HepG2 (cell line): Measurements from ENCODE around the gene NDUFB8. TPM values are rescaled to one million over a fixed set of nuclear protein-coding genes. Genes with fewer than 3 reads are reported as not detected.
A peak's percentile ranks its signal among the peaks of the same experiment; 100 is the strongest.

Source experiments
- AGO1 ChIP-seq: fragments of 200-400 bp; formaldehyde crosslinking; IDR thresholded peaks from 2 replicates; pipeline ENCODE4 v1.6.1; 2017; ENCODE audit warnings: mild to moderate bottlenecking, low read depth, low read length, moderate library complexity; ENCODE audit not compliant: poor library complexity, severe bottlenecking
- ARID2 ChIP-seq: sonication (generic); formaldehyde crosslinking; IDR thresholded peaks from 2 replicates; pipeline ENCODE4 v1.8.1; 2022; ENCODE audit warnings: mild to moderate bottlenecking, missing genetic modification reagents, borderline replicate concordance
- HNRNPH1 ChIP-seq: fragments of 200-400 bp; formaldehyde crosslinking; optimal IDR thresholded peaks from 2 replicates; pipeline ENCODE3; 2017; ENCODE audit warnings: mild to moderate bottlenecking, low read depth, low read length
- NFAT5 ChIP-seq: sonication (generic); formaldehyde crosslinking; IDR thresholded peaks from 2 replicates; pipeline ENCODE4 v1.4.0; 2020; ENCODE audit warnings: missing genetic modification reagents
- NFE2L1 ChIP-seq: sonication (generic); formaldehyde crosslinking; IDR thresholded peaks from 2 replicates; pipeline ENCODE4 v1.4.0; 2020; ENCODE audit warnings: missing genetic modification reagents, mild to moderate bottlenecking, borderline replicate concordance
- NFRKB ChIP-seq: fragments of 450-650 bp; IDR thresholded peaks from 2 replicates; pipeline ENCODE4 v1.6.1; 2017
- RFX1 ChIP-seq: fragments of 450-650 bp; IDR thresholded peaks from 2 replicates; pipeline ENCODE4 v1.6.1; 2017
- RFXANK ChIP-seq: IDR thresholded peaks from 2 replicates; pipeline ENCODE4 v1.6.1; 2016
- ZBTB49 ChIP-seq: sonication (generic); formaldehyde crosslinking; IDR thresholded peaks from 2 replicates; pipeline ENCODE4 v1.4.0; 2020; ENCODE audit warnings: missing genetic modification reagents, borderline replicate concordance
- ZNF136 ChIP-seq: sonication (generic); formaldehyde crosslinking; IDR thresholded peaks from 2 replicates; pipeline ENCODE4 v1.8.1; 2022; ENCODE audit warnings: low read depth, mild to moderate bottlenecking, moderate library complexity, missing genetic modification reagents
- ZNF317 ChIP-seq: sonication (generic); formaldehyde crosslinking; IDR thresholded peaks from 2 replicates; pipeline ENCODE4 v1.5.0; 2020; ENCODE audit warnings: mild to moderate bottlenecking, missing genetic modification reagents
- ZNF441 ChIP-seq: sonication (generic); formaldehyde crosslinking; IDR thresholded peaks from 2 replicates; pipeline ENCODE4 v1.7.0; 2021; ENCODE audit warnings: missing genetic modification reagents, borderline replicate concordance
- ZNF512 ChIP-seq: sonication (generic); formaldehyde crosslinking; IDR thresholded peaks from 2 replicates; pipeline ENCODE4 v1.4.0; 2020; ENCODE audit warnings: mild to moderate bottlenecking, missing genetic modification reagents
- ZNF513 ChIP-seq: sonication (generic); formaldehyde crosslinking; conservative IDR thresholded peaks from 2 replicates; pipeline ENCODE4 v1.5.0; 2020; ENCODE audit warnings: missing genetic modification reagents
- ZNF597 ChIP-seq: sonication (generic); formaldehyde crosslinking; IDR thresholded peaks from 2 replicates; pipeline ENCODE4 v1.5.0; 2020; ENCODE audit warnings: missing genetic modification reagents
- ZNF720 ChIP-seq: sonication (generic); formaldehyde crosslinking; IDR thresholded peaks from 2 replicates; pipeline ENCODE4 v1.4.0; 2020; ENCODE audit warnings: missing genetic modification reagents
- ZNF75D ChIP-seq: sonication (generic); formaldehyde crosslinking; IDR thresholded peaks from 2 replicates; pipeline ENCODE4 v1.8.1; 2023; ENCODE audit warnings: missing genetic modification reagents, mild to moderate bottlenecking, borderline replicate concordance
- ZNF816 ChIP-seq: sonication (generic); formaldehyde crosslinking; IDR thresholded peaks from 2 replicates; pipeline ENCODE4 v1.8.0; 2022; ENCODE audit warnings: missing genetic modification reagents, mild to moderate bottlenecking, borderline replicate concordance
- polyA plus RNA-seq, 8 experiments: library from polyadenylated mRNA; depleted of rRNA in 3 of 8; stranded (reverse) in 7 of 8; unstranded in 1 of 8; fragments of >200 nt; fragmentation: Illumina TruSeq in 4 of 8; extraction: Trizol in 4 of 8; gene quantifications; 2 replicates each; pipeline versions ENCODE4 v1.2.1 to v1.2.3, GENCODE V29; 2011 to 2016; ENCODE audit warnings: low read depth in 4 of 8, missing spikeins in 1 of 8, mixed read lengths in 1 of 8; ENCODE audit not compliant: insufficient read depth in 1 of 8
- total RNA-seq, 5 experiments: library from RNA; depleted of rRNA; stranded (reverse); fragments of >200 nt; fragmentation: Illumina TruSeq; extraction: Trizol; gene quantifications; 2 replicates each; pipeline ENCODE4 v1.2.3, GENCODE V29; 2016; ENCODE audit warnings: low read depth in 1 of 5

The NDUFB8 gene
- total and polyA plus RNA-seq, 2 of the 13 experiments (the other 11 are each of a cell fraction or from before 2014, with no cell fraction given): 210 to 216 TPM

- TF ChIP-seq ZNF816: no peak
- no peak for TF ChIP-seq ZNF513 (CRISPR knock-in tag)
- no peak for TF ChIP-seq ZNF720 (CRISPR knock-in tag)
- TF ChIP-seq ZNF597 (CRISPR knock-in tag): no peak
- peak; percentile 42 for TF ChIP-seq AGO1
- no peak for TF ChIP-seq NFRKB
- TF ChIP-seq NFAT5 (CRISPR knock-in tag): no peak
- no peak for TF ChIP-seq ZBTB49 (CRISPR knock-in tag)
- 0 out of 2 replicates have a peak, but pooled peaks have one; percentile 50 for TF ChIP-seq ARID2 (CRISPR knock-in tag)
- TF ChIP-seq NFE2L1 (CRISPR knock-in tag): no peak
- no peak for TF ChIP-seq RFX1
- TF ChIP-seq ZNF512 (CRISPR knock-in tag): no peak
- TF ChIP-seq RFXANK (CRISPR knock-in tag): peak; percentile 93
- no peak for TF ChIP-seq ZNF75D
- TF ChIP-seq ZNF441 (CRISPR knock-in tag): peak; percentile 73; the same call in 1 of the 2 replicates
- no peak for TF ChIP-seq HNRNPH1
- TF ChIP-seq ZNF317: no peak
- no peak for TF ChIP-seq ZNF136 (CRISPR knock-in tag)
Measured at GRCh38 chr10:100482181-100482833, 47.4 kb downstream of the NDUFB8 start (continued).
